SK-N-SH (cell line): ENCODE measurements around the gene VSIG10L. TPM values are rescaled to one million over a fixed set of nuclear protein-coding genes. Genes with fewer than 3 reads are reported as not detected.

Experiments
- CTCF ChIA-PET: fragments of 300-600, 350-600 bp; formaldehyde crosslinking; extraction: SDS; loops from one replicate; lab custom pipeline; 2021; lab: Yijun Ruan, JAX
- POLR2A ChIA-PET: fragments of 350-600 bp; sonication (Branson Sonifier 250); formaldehyde crosslinking; extraction: SDS; loops from one replicate; lab custom pipeline; 2020; ENCODE audit warnings: antibody characterized with exemption, inconsistent platforms; lab: Yijun Ruan, JAX
- DNase-seq: peaks from one replicate; pipeline ENCODE4 v3.0.0; 2012
- H2AFZ ChIP-seq: fragments of 200-600 bp; sonication (generic); 2 replicates; pipeline ENCODE4 v1.8.1; 2016; ENCODE audit warnings: antibody characterized with exemption, mild to moderate bottlenecking, low read depth
- H3F3A ChIP-seq: fragments of 200-600 bp; sonication (generic); replicated peaks from 2 replicates; pipeline ENCODE3; 2016; ENCODE audit warnings: antibody characterized with exemption, mild to moderate bottlenecking; ENCODE audit not compliant: insufficient read depth
- H3K27ac ChIP-seq, 2 experiments: fragments of 200-500 bp in 1 of 2; fragments of 200-600 bp in 1 of 2; sonication (Bioruptor generic) in 1 of 2; sonication (generic), shearing (Covaris generic) in 1 of 2; 2 replicates each; pipeline versions ENCODE4 v1.5.1 to v1.6.1; 2014 to 2016; ENCODE audit warnings: low read depth in 2 of 2, inconsistent platforms in 1 of 2, low read length in 1 of 2, mild to moderate bottlenecking in 1 of 2, mixed read lengths in 1 of 2
- H3K27me3 ChIP-seq: fragments of 200-600 bp; sonication (generic), shearing (Covaris generic); 2 replicates; pipeline ENCODE4 v1.6.1; 2016; ENCODE audit warnings: mixed run types; ENCODE audit not compliant: insufficient read depth
- H3K36me3 ChIP-seq, 2 experiments: fragments of 200-500 bp in 1 of 2; fragments of 200-600 bp in 1 of 2; sonication (Bioruptor generic) in 1 of 2; sonication (generic) in 1 of 2; replicated peaks in 1 of 2; 2 replicates each; pipeline versions ENCODE3 to v1.5.1; 2014 to 2016; ENCODE audit warnings: low read length in 1 of 2, mild to moderate bottlenecking in 1 of 2; ENCODE audit not compliant: insufficient read depth in 2 of 2, control insufficient read depth in 1 of 2
- H3K4me1 ChIP-seq, 2 experiments: fragments of 200-500 bp in 1 of 2; fragments of 200-600 bp in 1 of 2; sonication (Bioruptor generic) in 1 of 2; sonication (generic), shearing (Covaris generic) in 1 of 2; 2 replicates each; pipeline versions ENCODE4 v1.5.1 to v1.6.1; 2014 to 2016; ENCODE audit warnings: low read depth in 1 of 2, low read length in 1 of 2, mixed run types in 1 of 2; ENCODE audit not compliant: insufficient read depth in 2 of 2, control insufficient read depth in 1 of 2
- H3K4me2 ChIP-seq: fragments of 200-600 bp; sonication (generic), shearing (Covaris generic); 2 replicates; pipeline ENCODE4 v1.6.1; 2017; ENCODE audit warnings: mixed run types
- H3K4me3 ChIP-seq, 2 experiments: fragments of 200-500 bp in 1 of 2; fragments of 200-600 bp in 1 of 2; sonication (Bioruptor generic) in 1 of 2; sonication (generic), shearing (Covaris generic) in 1 of 2; 2 replicates each; pipeline versions ENCODE4 v1.5.1 to v1.8.1; 2014 to 2016; ENCODE audit warnings: low read depth in 2 of 2, inconsistent platforms in 1 of 2, low read length in 1 of 2, mild to moderate bottlenecking in 1 of 2, mixed read lengths in 1 of 2, moderate library complexity in 1 of 2
- H3K79me2 ChIP-seq: fragments of 200-600 bp; sonication (generic); 2 replicates; pipeline ENCODE4 v1.8.1; 2017; ENCODE audit warnings: mild to moderate bottlenecking; ENCODE audit not compliant: insufficient read depth
- H3K9ac ChIP-seq: fragments of 200-600 bp; sonication (generic); 2 replicates; pipeline ENCODE4 v1.6.1; 2017; ENCODE audit warnings: mixed run types
- H3K9me2 ChIP-seq: fragments of 200-600 bp; sonication (generic); 2 replicates; pipeline ENCODE4 v1.6.1; 2017; ENCODE audit warnings: mixed run types
- H3K9me3 ChIP-seq: fragments of 200-600 bp; sonication (generic); 2 replicates; pipeline ENCODE4 v1.6.1; 2017; ENCODE audit warnings: mixed run types, mild to moderate bottlenecking, moderate library complexity
- H4K20me1 ChIP-seq: fragments of 200-600 bp; sonication (generic); 2 replicates; pipeline ENCODE4 v1.6.1; 2017; ENCODE audit warnings: mild to moderate bottlenecking, mixed run types; ENCODE audit not compliant: insufficient read depth
- FOXM1 ChIP-seq: IDR thresholded peaks from 2 replicates; pipeline ENCODE4 v1.4.0; 2012; ENCODE audit warnings: low read depth, mild to moderate bottlenecking
- IRF3 ChIP-seq: fragments of 150-350 bp; IDR thresholded peaks from 2 replicates; pipeline ENCODE4 v1.6.1; 2016; ENCODE audit warnings: mild to moderate bottlenecking, low read depth, low read length
- MXI1 ChIP-seq: IDR thresholded peaks from 2 replicates; pipeline ENCODE4 v1.6.1; 2012; ENCODE audit warnings: mild to moderate bottlenecking, low read depth, low read length, improper control_type of control experiment
- NRF1 ChIP-seq: IDR thresholded peaks from 2 replicates; pipeline ENCODE4 v1.6.1; 2012; ENCODE audit warnings: low read depth, mild to moderate bottlenecking, low read length
- RAD21 ChIP-seq: IDR thresholded peaks from 2 replicates; pipeline ENCODE4 v1.6.1; 2012; ENCODE audit warnings: mild to moderate bottlenecking, low read length
- RCOR1 ChIP-seq: fragments of 150-350 bp; IDR thresholded peaks from 2 replicates; pipeline ENCODE4 v1.6.1; 2017; ENCODE audit warnings: antibody characterized with exemption, low read length
- RFX5 ChIP-seq: IDR thresholded peaks from 2 replicates; pipeline ENCODE4 v1.6.1; 2012; ENCODE audit warnings: mild to moderate bottlenecking, improper control_type of control experiment, low read length
- RXRA ChIP-seq: IDR thresholded peaks from 2 replicates; pipeline ENCODE4 v1.4.0; 2012; ENCODE audit warnings: low read depth, mild to moderate bottlenecking, borderline replicate concordance
- SIN3A ChIP-seq: IDR thresholded peaks from 2 replicates; pipeline ENCODE4 v1.6.1; 2012; ENCODE audit warnings: low read depth, mild to moderate bottlenecking, low read length, moderate library complexity, borderline replicate concordance
- SMC3 ChIP-seq: IDR thresholded peaks from 2 replicates; pipeline ENCODE4 v1.6.1; 2012; ENCODE audit warnings: low read depth, low read length, improper control_type of control experiment
- WGBS: methylation state at CpG from one replicate; pipeline ENCODE4 v1.1.6; 2017; ENCODE audit warnings: low lambda C conversion rate; 5-methylcytosine and 5-hydroxymethylcytosine counted together
- polyA plus RNA-seq, 3 experiments: library from polyadenylated mRNA; depleted of rRNA; stranded (reverse); fragments of >200 nt; gene quantifications; 2 replicates each; pipeline ENCODE4 v1.2.3, GENCODE V29; 2012
- TF ChIP-seq, protein P1 (sequence below): IDR thresholded peaks from 2 replicates; pipeline ENCODE4 v1.4.0; 2012; ENCODE audit warnings: low read depth, borderline replicate concordance
- TF ChIP-seq, protein P2 (sequence below): fragments of 200-600 bp; sonication (generic); IDR thresholded peaks from 2 replicates; pipeline ENCODE4 v1.6.1; 2017; ENCODE audit warnings: antibody characterized with exemption, mild to moderate bottlenecking, moderate library complexity
- TF ChIP-seq, protein P3 (sequence below): fragments of 150-350 bp; IDR thresholded peaks from 2 replicates; pipeline ENCODE4 v1.6.1; 2017; ENCODE audit warnings: antibody characterized with exemption, low read length, low read depth, borderline replicate concordance

Gene VSIG10L
- polyA plus RNA-seq, 1 of the 3 experiments (the other 2 are of a cell fraction) = 2.7 TPM

DNA sequence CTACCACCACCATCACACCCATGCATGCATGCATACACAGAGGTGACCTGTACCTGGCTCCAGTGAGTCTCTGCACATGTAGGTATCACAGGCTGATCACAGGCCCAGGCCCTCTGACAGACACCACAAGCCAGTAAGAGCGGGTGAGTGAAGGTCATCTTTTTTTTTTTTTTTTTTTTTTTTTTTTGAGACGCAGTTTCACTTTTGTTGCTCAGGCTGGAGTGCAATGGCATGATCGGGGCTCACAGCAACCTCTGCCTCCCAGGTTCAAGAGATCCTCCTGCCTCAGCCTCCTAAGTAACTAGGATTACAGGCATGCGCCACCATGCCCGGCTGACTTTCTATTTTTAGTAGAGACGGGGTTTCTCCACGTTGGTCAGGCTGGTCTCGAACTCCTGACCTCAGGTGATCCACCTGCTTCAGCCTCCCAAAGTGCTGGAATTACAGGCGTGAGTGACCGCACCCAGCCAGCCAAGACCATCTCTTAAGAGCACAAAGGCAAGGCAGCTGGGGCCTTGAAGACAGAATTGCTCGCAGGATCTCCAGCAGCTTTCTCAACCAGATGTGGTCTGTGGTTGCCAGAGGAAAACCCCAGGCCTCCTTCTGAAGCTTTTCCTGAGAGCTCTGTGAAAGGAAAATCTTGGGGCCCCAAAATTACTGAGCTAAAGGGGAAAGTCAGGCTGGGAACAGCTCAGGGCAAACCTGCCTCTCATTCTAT lies 33.7 kb upstream of the VSIG10L start:
- H3K27me3 ChIP-seq = peaks cover 20% of the 10 kb centered on the region; the same call in 1 of the 2 replicates
- no peaks in the 10 kb centered on the region for H3K36me3 ChIP-seq
- no peaks in the 10 kb centered on the region for H3K9me3 ChIP-seq
- H3K27ac ChIP-seq = no peak overlapping the region
- no peaks in the 10 kb centered on the region for H3K4me1 ChIP-seq
- CTCF ChIA-PET = interaction anchor here (1.1 to 1.6 kb wide), 2 partner anchors 18 to 37 kb away, joined by 3 to 5 read pairs; no protein-coding TSS in a partner anchor
- H4K20me1 ChIP-seq = no peaks in the 10 kb centered on the region
- H3K79me2 ChIP-seq = no peaks in the 10 kb centered on the region
- no peak overlapping the region for H2AFZ ChIP-seq
- TF ChIP-seq SMC3 (no peak), NRF1 (no peak), FOXM1 (no peak), IRF3 (no peak), RFX5 (no peak), RCOR1 (no peak), SIN3A (no peak), RXRA (no peak), MXI1 (no peak), RAD21 (no peak)
- TF ChIP-seq, protein P1, sequence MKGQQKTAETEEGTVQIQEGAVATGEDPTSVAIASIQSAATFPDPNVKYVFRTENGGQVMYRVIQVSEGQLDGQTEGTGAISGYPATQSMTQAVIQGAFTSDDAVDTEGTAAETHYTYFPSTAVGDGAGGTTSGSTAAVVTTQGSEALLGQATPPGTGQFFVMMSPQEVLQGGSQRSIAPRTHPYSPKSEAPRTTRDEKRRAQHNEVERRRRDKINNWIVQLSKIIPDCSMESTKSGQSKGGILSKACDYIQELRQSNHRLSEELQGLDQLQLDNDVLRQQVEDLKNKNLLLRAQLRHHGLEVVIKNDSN = no peak
- TF ChIP-seq, protein P2, sequence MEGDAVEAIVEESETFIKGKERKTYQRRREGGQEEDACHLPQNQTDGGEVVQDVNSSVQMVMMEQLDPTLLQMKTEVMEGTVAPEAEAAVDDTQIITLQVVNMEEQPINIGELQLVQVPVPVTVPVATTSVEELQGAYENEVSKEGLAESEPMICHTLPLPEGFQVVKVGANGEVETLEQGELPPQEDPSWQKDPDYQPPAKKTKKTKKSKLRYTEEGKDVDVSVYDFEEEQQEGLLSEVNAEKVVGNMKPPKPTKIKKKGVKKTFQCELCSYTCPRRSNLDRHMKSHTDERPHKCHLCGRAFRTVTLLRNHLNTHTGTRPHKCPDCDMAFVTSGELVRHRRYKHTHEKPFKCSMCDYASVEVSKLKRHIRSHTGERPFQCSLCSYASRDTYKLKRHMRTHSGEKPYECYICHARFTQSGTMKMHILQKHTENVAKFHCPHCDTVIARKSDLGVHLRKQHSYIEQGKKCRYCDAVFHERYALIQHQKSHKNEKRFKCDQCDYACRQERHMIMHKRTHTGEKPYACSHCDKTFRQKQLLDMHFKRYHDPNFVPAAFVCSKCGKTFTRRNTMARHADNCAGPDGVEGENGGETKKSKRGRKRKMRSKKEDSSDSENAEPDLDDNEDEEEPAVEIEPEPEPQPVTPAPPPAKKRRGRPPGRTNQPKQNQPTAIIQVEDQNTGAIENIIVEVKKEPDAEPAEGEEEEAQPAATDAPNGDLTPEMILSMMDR = no peak
- TF ChIP-seq, protein P3, sequence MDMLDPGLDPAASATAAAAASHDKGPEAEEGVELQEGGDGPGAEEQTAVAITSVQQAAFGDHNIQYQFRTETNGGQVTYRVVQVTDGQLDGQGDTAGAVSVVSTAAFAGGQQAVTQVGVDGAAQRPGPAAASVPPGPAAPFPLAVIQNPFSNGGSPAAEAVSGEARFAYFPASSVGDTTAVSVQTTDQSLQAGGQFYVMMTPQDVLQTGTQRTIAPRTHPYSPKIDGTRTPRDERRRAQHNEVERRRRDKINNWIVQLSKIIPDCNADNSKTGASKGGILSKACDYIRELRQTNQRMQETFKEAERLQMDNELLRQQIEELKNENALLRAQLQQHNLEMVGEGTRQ = no peak
- no peak overlapping the region for H3K4me2 ChIP-seq
- 76% methylated on average over 11 of the region's 11 CpGs for WGBS
- POLR2A ChIA-PET = no interaction called here
- no peaks in the 10 kb centered on the region for H3F3A ChIP-seq
- H3K9ac ChIP-seq = no peak overlapping the region
- H3K4me3 ChIP-seq = no peak overlapping the region
- DNase-seq = no peak
- no peaks in the 10 kb centered on the region for H3K9me2 ChIP-seq
